Endothelial cell of umbilical vein (primary cell): Measurements from ENCODE around the gene SPATA31D3.

Source experiments
- CTCF ChIP-seq, 2 donors: IDR thresholded peaks; 1 replicate in 1 of 2; 2 replicates in 1 of 2; pipeline ENCODE4 v1.5.1; 2011; ENCODE audit warnings: low read length in 2 of 2, mild to moderate bottlenecking in 2 of 2, moderate library complexity in 2 of 2, control low read depth in 1 of 2, inconsistent platforms in 1 of 2, low read depth in 1 of 2; ENCODE audit not compliant: insufficient read depth in 1 of 2; ENCODE audit errors: extremely low read depth in 1 of 2
- EZH2 ChIP-seq: IDR thresholded peaks from 2 replicates; pipeline ENCODE4 v1.6.1; 2012; ENCODE audit warnings: borderline replicate concordance, low read depth, mild to moderate bottlenecking, moderate library complexity, low read length, inconsistent platforms; ENCODE audit not compliant: severe bottlenecking
- MAX ChIP-seq: IDR thresholded peaks from 2 replicates; pipeline ENCODE4 v1.6.1; 2011; ENCODE audit not compliant: insufficient read depth, insufficient read length
- MYC ChIP-seq: IDR thresholded peaks from one replicate; pipeline ENCODE4 v1.6.1; 2011; ENCODE audit warnings: mild to moderate bottlenecking, low read depth, low read length
- POLR2A ChIP-seq: IDR thresholded peaks from 2 replicates; pipeline ENCODE4 v1.6.1; 2012; ENCODE audit warnings: low read depth, mild to moderate bottlenecking, control low read depth, low read length

- TF ChIP-seq CTCF (IDR thresholded peaks at IDR 0.05; ENCODE audit: extremely low read depth in 1 of 2, insufficient read depth in 1 of 2, low read depth in 1 of 2, low read length in 2 of 2) (no peak), EZH2 (no peak), MAX (no peak), POLR2A (no peak), MYC (no peak)
Measured at GRCh38 chr9:81979196-81979595, 35.9 kb downstream of the SPATA31D3 start.
